HEK293 (cell line): ENCODE measurements around the gene SYNGR4.

Experiments used
- GLIS2 ChIP-seq: fragments of 450-650 bp; formaldehyde crosslinking; IDR thresholded peaks from 2 replicates; pipeline ENCODE4 v1.5.1; 2016; ENCODE audit warnings: missing biosample characterization, missing genetic modification characterization
- KLF1 ChIP-seq: fragments of 450-650 bp; formaldehyde crosslinking; IDR thresholded peaks from 2 replicates; pipeline ENCODE4 v1.5.1; 2016; ENCODE audit warnings: missing biosample characterization, missing genetic modification characterization
- KLF16 ChIP-seq: fragments of 450-650 bp; formaldehyde crosslinking; IDR thresholded peaks from 2 replicates; pipeline ENCODE4 v1.5.1; 2017; ENCODE audit warnings: missing biosample characterization, missing genetic modification characterization
- KLF9 ChIP-seq: fragments of 450-650 bp; formaldehyde crosslinking; IDR thresholded peaks from 2 replicates; pipeline ENCODE4 v1.5.1; 2016; ENCODE audit warnings: missing biosample characterization, missing genetic modification characterization, low read depth
- MZF1 ChIP-seq: fragments of 450-650 bp; formaldehyde crosslinking; IDR thresholded peaks from 2 replicates; pipeline ENCODE4 v1.5.1; 2017; ENCODE audit warnings: missing biosample characterization, missing genetic modification characterization, borderline replicate concordance
- SP3 ChIP-seq: fragments of 450-650 bp; formaldehyde crosslinking; IDR thresholded peaks from 2 replicates; pipeline ENCODE4 v1.5.1; 2016; ENCODE audit warnings: missing biosample characterization, missing genetic modification characterization
- ZBTB7A ChIP-seq: fragments of 450-650 bp; formaldehyde crosslinking; IDR thresholded peaks from 2 replicates; pipeline ENCODE4 v1.5.1; 2016; ENCODE audit warnings: low read depth, missing biosample characterization, missing genetic modification characterization
- ZNF140 ChIP-seq: fragments of 450-650 bp; formaldehyde crosslinking; IDR thresholded peaks from 2 replicates; pipeline ENCODE4 v1.5.1; 2016; ENCODE audit warnings: missing biosample characterization, missing genetic modification characterization
- ZNF157 ChIP-seq: fragments of 450-650 bp; formaldehyde crosslinking; IDR thresholded peaks from 2 replicates; pipeline ENCODE4 v1.5.1; 2016; ENCODE audit warnings: missing biosample characterization, missing genetic modification characterization
- ZNF175 ChIP-seq: fragments of 450-650 bp; formaldehyde crosslinking; IDR thresholded peaks from 2 replicates; pipeline ENCODE4 v1.5.1; 2016; ENCODE audit warnings: missing biosample characterization, missing genetic modification characterization
- ZNF214 ChIP-seq: fragments of 450-650 bp; formaldehyde crosslinking; IDR thresholded peaks from 2 replicates; pipeline ENCODE4 v1.5.1; 2017; ENCODE audit warnings: missing biosample characterization, mild to moderate bottlenecking, missing genetic modification characterization, borderline replicate concordance
- ZNF223 ChIP-seq: fragments of 450-650 bp; formaldehyde crosslinking; IDR thresholded peaks from 2 replicates; pipeline ENCODE4 v1.5.1; 2016; ENCODE audit warnings: missing biosample characterization, missing genetic modification characterization
- ZNF239 ChIP-seq: fragments of 450-650 bp; formaldehyde crosslinking; IDR thresholded peaks from 2 replicates; pipeline ENCODE4 v1.5.1; 2016; ENCODE audit warnings: missing biosample characterization, missing genetic modification characterization
- ZNF324 ChIP-seq: fragments of 450-650 bp; formaldehyde crosslinking; IDR thresholded peaks from 2 replicates; pipeline ENCODE4 v1.5.1; 2016; ENCODE audit warnings: missing biosample characterization, missing genetic modification characterization
- ZNF350 ChIP-seq: fragments of 450-650 bp; formaldehyde crosslinking; IDR thresholded peaks from 2 replicates; pipeline ENCODE4 v1.5.0; 2017; ENCODE audit warnings: missing biosample characterization, mild to moderate bottlenecking, missing genetic modification characterization
- ZNF404 ChIP-seq: fragments of 450-650 bp; formaldehyde crosslinking; IDR thresholded peaks from 2 replicates; pipeline ENCODE4 v1.5.1; 2017; ENCODE audit warnings: missing biosample characterization, missing genetic modification characterization
- ZNF560 ChIP-seq: fragments of 450-650 bp; formaldehyde crosslinking; IDR thresholded peaks from 2 replicates; pipeline ENCODE4 v1.5.1; 2017; ENCODE audit warnings: missing biosample characterization, missing genetic modification characterization, borderline replicate concordance
- ZNF837 ChIP-seq: fragments of 450-650 bp; formaldehyde crosslinking; IDR thresholded peaks from 2 replicates; pipeline ENCODE4 v1.5.1; 2016; ENCODE audit warnings: missing biosample characterization, missing genetic modification characterization
- ZSCAN30 ChIP-seq: fragments of 450-650 bp; IDR thresholded peaks from 2 replicates; pipeline ENCODE4 v1.5.1; 2018; ENCODE audit warnings: missing biosample characterization, mild to moderate bottlenecking, missing genetic modification characterization, moderate library complexity
- TF ChIP-seq, protein P1 (sequence below): fragments of 450-650 bp; formaldehyde crosslinking; IDR thresholded peaks from 2 replicates; pipeline ENCODE4 v1.5.1; 2017; ENCODE audit warnings: missing biosample characterization, missing genetic modification characterization
- TF ChIP-seq, protein P2 (sequence below): fragments of 450-650 bp; formaldehyde crosslinking; IDR thresholded peaks from 2 replicates; pipeline ENCODE4 v1.5.1; 2017; ENCODE audit warnings: missing biosample characterization, missing genetic modification characterization
- TF ChIP-seq, protein P3 (sequence below): fragments of 450-650 bp; formaldehyde crosslinking; IDR thresholded peaks from 2 replicates; pipeline ENCODE4 v1.5.1; 2016; ENCODE audit warnings: missing biosample characterization, missing genetic modification characterization
- TF ChIP-seq, protein P4 (sequence below): fragments of 450-650 bp; formaldehyde crosslinking; IDR thresholded peaks from 2 replicates; pipeline ENCODE4 v1.5.1; 2016; ENCODE audit warnings: missing biosample characterization, missing genetic modification characterization, borderline replicate concordance
- TF ChIP-seq, protein P5 (sequence below): fragments of 450-650 bp; IDR thresholded peaks from 2 replicates; pipeline ENCODE4 v1.5.1; 2018; ENCODE audit warnings: missing biosample characterization, missing genetic modification characterization
- TF ChIP-seq, protein P6 (sequence below): fragments of 450-650 bp; formaldehyde crosslinking; IDR thresholded peaks from 2 replicates; pipeline ENCODE4 v1.5.1; 2017; ENCODE audit warnings: missing biosample characterization, mild to moderate bottlenecking, missing genetic modification characterization, moderate library complexity
- TF ChIP-seq, protein P7 (sequence below): fragments of 450-650 bp; formaldehyde crosslinking; IDR thresholded peaks from 2 replicates; pipeline ENCODE4 v1.5.1; 2017; ENCODE audit warnings: missing biosample characterization, missing genetic modification characterization

Gene SYNGR4

DNA sequence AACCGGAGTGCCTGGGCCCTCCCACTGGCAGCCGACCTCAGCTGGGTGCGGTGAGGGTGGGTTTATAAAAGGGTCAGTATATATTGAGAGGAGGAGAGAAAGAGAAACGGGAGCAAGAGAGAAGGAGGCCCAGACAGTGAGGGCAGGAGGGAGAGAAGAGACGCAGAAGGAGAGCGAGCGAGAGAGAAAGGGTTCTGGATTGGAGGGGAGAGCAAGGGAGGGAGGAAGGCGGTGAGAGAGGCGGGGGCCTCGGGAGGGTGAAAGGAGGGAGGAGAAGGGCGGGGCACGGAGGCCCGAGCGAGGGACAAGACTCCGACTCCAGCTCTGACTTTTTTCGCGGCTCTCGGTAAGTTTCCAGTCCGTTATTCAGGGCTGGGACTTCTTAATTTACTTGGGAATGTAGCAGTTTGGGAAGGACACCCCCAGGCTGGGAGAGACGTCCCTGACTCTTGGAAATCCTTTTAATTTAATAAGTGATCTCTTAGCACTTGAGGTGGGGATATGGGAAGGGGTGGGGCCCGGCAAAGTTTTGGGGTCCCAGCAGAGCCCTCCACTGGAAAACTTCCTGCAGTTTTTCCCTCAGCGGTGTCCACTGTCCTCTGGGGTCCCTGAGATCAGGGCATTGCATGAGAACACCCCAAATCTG is 38.8 kb upstream of the SYNGR4 start, which contains the start of gene EMP3 (continued):
- TF ChIP-seq KLF1 (tag by site-specific recombination) (peak; percentile 95), SP3 (tag by site-specific recombination) (peak; percentile 97), ZNF175 (tag by site-specific recombination) (no peak), ZNF157 (no peak), ZSCAN30 (no peak), ZNF837 (tag by site-specific recombination) (no peak), ZNF404 (no peak), ZNF214 (tag by site-specific recombination) (no peak), ZNF560 (no peak), GLIS2 (tag by site-specific recombination) (peak; percentile 25; the same call in 1 of the 2 replicates), MZF1 (tag by site-specific recombination) (no peak), ZNF350 (no peak), ZNF140 (tag by site-specific recombination) (no peak), ZNF223 (tag by site-specific recombination) (no peak), KLF9 (tag by site-specific recombination) (peak; percentile 82), ZBTB7A (0 out of 2 replicates have a peak, but pooled peaks have one; percentile 46), KLF16 (tag by site-specific recombination) (peak; percentile 84; the same call in 1 of the 2 replicates), ZNF324 (no peak), ZNF239 (tag by site-specific recombination) (no peak)
- TF ChIP-seq, protein P1, sequence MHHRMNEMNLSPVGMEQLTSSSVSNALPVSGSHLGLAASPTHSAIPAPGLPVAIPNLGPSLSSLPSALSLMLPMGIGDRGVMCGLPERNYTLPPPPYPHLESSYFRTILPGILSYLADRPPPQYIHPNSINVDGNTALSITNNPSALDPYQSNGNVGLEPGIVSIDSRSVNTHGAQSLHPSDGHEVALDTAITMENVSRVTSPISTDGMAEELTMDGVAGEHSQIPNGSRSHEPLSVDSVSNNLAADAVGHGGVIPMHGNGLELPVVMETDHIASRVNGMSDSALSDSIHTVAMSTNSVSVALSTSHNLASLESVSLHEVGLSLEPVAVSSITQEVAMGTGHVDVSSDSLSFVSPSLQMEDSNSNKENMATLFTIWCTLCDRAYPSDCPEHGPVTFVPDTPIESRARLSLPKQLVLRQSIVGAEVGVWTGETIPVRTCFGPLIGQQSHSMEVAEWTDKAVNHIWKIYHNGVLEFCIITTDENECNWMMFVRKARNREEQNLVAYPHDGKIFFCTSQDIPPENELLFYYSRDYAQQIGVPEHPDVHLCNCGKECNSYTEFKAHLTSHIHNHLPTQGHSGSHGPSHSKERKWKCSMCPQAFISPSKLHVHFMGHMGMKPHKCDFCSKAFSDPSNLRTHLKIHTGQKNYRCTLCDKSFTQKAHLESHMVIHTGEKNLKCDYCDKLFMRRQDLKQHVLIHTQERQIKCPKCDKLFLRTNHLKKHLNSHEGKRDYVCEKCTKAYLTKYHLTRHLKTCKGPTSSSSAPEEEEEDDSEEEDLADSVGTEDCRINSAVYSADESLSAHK: peak; percentile 25; the same call in 1 of the 2 replicates
- TF ChIP-seq, protein P2, sequence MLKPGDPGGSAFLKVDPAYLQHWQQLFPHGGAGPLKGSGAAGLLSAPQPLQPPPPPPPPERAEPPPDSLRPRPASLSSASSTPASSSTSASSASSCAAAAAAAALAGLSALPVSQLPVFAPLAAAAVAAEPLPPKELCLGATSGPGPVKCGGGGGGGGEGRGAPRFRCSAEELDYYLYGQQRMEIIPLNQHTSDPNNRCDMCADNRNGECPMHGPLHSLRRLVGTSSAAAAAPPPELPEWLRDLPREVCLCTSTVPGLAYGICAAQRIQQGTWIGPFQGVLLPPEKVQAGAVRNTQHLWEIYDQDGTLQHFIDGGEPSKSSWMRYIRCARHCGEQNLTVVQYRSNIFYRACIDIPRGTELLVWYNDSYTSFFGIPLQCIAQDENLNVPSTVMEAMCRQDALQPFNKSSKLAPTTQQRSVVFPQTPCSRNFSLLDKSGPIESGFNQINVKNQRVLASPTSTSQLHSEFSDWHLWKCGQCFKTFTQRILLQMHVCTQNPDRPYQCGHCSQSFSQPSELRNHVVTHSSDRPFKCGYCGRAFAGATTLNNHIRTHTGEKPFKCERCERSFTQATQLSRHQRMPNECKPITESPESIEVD (tag by site-specific recombination): no peak
- TF ChIP-seq, protein P3, sequence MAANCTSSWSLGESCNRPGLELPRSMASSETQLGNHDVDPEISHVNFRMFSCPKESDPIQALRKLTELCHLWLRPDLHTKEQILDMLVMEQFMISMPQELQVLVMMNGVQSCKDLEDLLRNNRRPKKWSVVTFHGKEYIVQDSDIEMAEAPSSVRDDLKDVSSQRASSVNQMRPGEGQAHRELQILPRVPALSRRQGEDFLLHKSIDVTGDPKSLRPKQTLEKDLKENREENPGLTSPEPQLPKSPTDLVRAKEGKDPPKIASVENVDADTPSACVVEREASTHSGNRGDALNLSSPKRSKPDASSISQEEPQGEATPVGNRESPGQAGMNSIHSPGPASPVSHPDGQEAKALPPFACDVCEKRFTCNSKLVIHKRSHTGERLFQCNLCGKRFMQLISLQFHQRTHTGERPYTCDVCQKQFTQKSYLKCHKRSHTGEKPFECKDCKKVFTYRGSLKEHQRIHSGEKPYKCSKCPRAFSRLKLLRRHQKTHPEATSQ (tag by site-specific recombination): no peak
- TF ChIP-seq, protein P4, sequence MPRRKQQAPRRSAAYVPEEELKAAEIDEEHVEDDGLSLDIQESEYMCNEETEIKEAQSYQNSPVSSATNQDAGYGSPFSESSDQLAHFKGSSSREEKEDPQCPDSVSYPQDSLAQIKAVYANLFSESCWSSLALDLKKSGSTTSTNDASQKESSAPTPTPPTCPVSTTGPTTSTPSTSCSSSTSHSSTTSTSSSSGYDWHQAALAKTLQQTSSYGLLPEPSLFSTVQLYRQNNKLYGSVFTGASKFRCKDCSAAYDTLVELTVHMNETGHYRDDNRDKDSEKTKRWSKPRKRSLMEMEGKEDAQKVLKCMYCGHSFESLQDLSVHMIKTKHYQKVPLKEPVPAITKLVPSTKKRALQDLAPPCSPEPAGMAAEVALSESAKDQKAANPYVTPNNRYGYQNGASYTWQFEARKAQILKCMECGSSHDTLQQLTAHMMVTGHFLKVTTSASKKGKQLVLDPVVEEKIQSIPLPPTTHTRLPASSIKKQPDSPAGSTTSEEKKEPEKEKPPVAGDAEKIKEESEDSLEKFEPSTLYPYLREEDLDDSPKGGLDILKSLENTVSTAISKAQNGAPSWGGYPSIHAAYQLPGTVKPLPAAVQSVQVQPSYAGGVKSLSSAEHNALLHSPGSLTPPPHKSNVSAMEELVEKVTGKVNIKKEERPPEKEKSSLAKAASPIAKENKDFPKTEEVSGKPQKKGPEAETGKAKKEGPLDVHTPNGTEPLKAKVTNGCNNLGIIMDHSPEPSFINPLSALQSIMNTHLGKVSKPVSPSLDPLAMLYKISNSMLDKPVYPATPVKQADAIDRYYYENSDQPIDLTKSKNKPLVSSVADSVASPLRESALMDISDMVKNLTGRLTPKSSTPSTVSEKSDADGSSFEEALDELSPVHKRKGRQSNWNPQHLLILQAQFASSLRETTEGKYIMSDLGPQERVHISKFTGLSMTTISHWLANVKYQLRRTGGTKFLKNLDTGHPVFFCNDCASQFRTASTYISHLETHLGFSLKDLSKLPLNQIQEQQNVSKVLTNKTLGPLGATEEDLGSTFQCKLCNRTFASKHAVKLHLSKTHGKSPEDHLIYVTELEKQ (tag by site-specific recombination): 0 out of 2 replicates have a peak, but pooled peaks have one; percentile 22
- TF ChIP-seq, protein P5, sequence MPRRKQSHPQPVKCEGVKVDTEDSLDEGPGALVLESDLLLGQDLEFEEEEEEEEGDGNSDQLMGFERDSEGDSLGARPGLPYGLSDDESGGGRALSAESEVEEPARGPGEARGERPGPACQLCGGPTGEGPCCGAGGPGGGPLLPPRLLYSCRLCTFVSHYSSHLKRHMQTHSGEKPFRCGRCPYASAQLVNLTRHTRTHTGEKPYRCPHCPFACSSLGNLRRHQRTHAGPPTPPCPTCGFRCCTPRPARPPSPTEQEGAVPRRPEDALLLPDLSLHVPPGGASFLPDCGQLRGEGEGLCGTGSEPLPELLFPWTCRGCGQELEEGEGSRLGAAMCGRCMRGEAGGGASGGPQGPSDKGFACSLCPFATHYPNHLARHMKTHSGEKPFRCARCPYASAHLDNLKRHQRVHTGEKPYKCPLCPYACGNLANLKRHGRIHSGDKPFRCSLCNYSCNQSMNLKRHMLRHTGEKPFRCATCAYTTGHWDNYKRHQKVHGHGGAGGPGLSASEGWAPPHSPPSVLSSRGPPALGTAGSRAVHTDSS (tag by site-specific recombination): no peak
- TF ChIP-seq, protein P6, sequence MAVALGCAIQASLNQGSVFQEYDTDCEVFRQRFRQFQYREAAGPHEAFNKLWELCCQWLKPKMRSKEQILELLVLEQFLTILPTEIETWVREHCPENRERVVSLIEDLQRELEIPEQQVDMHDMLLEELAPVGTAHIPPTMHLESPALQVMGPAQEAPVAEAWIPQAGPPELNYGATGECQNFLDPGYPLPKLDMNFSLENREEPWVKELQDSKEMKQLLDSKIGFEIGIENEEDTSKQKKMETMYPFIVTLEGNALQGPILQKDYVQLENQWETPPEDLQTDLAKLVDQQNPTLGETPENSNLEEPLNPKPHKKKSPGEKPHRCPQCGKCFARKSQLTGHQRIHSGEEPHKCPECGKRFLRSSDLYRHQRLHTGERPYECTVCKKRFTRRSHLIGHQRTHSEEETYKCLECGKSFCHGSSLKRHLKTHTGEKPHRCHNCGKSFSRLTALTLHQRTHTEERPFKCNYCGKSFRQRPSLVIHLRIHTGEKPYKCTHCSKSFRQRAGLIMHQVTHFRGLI (tag by site-specific recombination): no peak
- TF ChIP-seq, protein P7, sequence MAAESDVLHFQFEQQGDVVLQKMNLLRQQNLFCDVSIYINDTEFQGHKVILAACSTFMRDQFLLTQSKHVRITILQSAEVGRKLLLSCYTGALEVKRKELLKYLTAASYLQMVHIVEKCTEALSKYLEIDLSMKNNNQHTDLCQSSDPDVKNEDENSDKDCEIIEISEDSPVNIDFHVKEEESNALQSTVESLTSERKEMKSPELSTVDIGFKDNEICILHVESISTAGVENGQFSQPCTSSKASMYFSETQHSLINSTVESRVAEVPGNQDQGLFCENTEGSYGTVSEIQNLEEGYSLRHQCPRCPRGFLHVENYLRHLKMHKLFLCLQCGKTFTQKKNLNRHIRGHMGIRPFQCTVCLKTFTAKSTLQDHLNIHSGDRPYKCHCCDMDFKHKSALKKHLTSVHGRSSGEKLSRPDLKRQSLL (tag by site-specific recombination): no peak; the same call in 1 of the 2 replicates
